Gastrocnemius medialis (tissue), 4 donors: Measurements from ENCODE around the gene CLEC17A. TPM values are rescaled to one million over a fixed set of nuclear protein-coding genes. Genes with fewer than 3 reads are reported as not detected.
"Not testable (repeated sequence)": the region's sequence is repeated elsewhere in the genome, so short reads cannot be mapped to it uniquely, and the experiment has no call there.

Source experiments
- ATAC-seq, 2 donors: fragments of 150-250 bp; one replicate each; pipeline ENCODE4 v1.9.1; 2016
- DNase-seq, 2 donors: peaks; one replicate each; pipeline ENCODE4 v3.0.0-alpha.2; 2019
- H3K27ac ChIP-seq, 4 donors: fragments of 200-600 bp; sonication (generic); 1 replicate in 1 of 4; 2 replicates in 3 of 4; pipeline ENCODE4 v1.5.1; 2016 to 2018; ENCODE audit warnings: mild to moderate bottlenecking in 2 of 4, moderate library complexity in 1 of 4
- H3K27me3 ChIP-seq, 3 donors: fragments of 200-600 bp; sonication (generic) in 2 of 3; 1 replicate in 1 of 3; 2 replicates in 2 of 3; pipeline versions ENCODE4 v1.5.1 to v1.6.0; 2016 to 2019; ENCODE audit warnings: mild to moderate bottlenecking in 1 of 3, moderate library complexity in 1 of 3
- H3K36me3 ChIP-seq, 2 donors: fragments of 200-600 bp; sonication (generic) in 1 of 2; one replicate each; pipeline ENCODE4 v1.5.1; 2017 to 2018
- H3K4me1 ChIP-seq, 2 donors: fragments of 200-600 bp; sonication (generic) in 1 of 2; one replicate each; pipeline ENCODE4 v1.5.1; 2016 to 2017; ENCODE audit warnings: mild to moderate bottlenecking in 2 of 2
- H3K4me3 ChIP-seq, 4 donors: fragments of 200-600 bp; sonication (generic) in 3 of 4; 1 replicate in 1 of 4; 2 replicates in 3 of 4; pipeline ENCODE4 v1.5.1; 2016 to 2019; ENCODE audit warnings: mild to moderate bottlenecking in 2 of 4
- H3K9me3 ChIP-seq, 3 donors: fragments of 200-600 bp; sonication (generic) in 2 of 3; 1 replicate in 1 of 3; 2 replicates in 2 of 3; pipeline ENCODE4 v1.5.1; 2016 to 2019
- POLR2A ChIP-seq, 2 donors: fragments of 450-650 bp; IDR thresholded peaks; one replicate each; pipeline ENCODE4 v1.6.1; 2017; ENCODE audit warnings: antibody characterized with exemption in 2 of 2, mild to moderate bottlenecking in 2 of 2, moderate library complexity in 2 of 2
- in situ Hi-C, 4 donors: fragments of 200-750 bp; cut with MboI; loops; one replicate each; pipeline versions ENCODE4 v1.15.0 to v1.8.0; 2017; ENCODE audit warnings: low sequenced_read_pairs in 4 of 4
- intact Hi-C: fragments of 100-400 bp; cut with DNase I; formaldehyde crosslinking; loops from one replicate; pipeline ENCODE4 v1.15.1; 2023; ENCODE audit warnings: low total_unique reads
- total RNA-seq, 4 donors: library from RNA; depleted of rRNA; stranded (reverse); fragments of >200 nt; gene quantifications; one replicate each; pipeline versions ENCODE4 v1.1.0 to v1.2.3, GENCODE V29; 2016
- TF ChIP-seq, protein P1 (sequence below), 5 experiments: fragments of 450-650 bp in 3 of 5; fragments of 200-600 bp in 2 of 5; sonication (generic) in 2 of 5; IDR thresholded peaks in 4 of 5; conservative IDR thresholded peaks in 1 of 5; 1 replicate in 4 of 5; 2 replicates in 1 of 5; pipeline ENCODE4 v1.5.1; 2016 to 2019; ENCODE audit warnings: antibody characterized with exemption in 5 of 5, mild to moderate bottlenecking in 3 of 5, moderate library complexity in 3 of 5

CLEC17A gene
- total RNA-seq, 4 donors from 2014 or later = not detected

- intact Hi-C loops (no loop called here), in situ Hi-C loops (loop anchor here in 1 of 4 donors (10.0 kb wide), 1 partner anchor 108 kb away; no protein-coding TSS in a partner anchor)
- TF ChIP-seq, protein P1, sequence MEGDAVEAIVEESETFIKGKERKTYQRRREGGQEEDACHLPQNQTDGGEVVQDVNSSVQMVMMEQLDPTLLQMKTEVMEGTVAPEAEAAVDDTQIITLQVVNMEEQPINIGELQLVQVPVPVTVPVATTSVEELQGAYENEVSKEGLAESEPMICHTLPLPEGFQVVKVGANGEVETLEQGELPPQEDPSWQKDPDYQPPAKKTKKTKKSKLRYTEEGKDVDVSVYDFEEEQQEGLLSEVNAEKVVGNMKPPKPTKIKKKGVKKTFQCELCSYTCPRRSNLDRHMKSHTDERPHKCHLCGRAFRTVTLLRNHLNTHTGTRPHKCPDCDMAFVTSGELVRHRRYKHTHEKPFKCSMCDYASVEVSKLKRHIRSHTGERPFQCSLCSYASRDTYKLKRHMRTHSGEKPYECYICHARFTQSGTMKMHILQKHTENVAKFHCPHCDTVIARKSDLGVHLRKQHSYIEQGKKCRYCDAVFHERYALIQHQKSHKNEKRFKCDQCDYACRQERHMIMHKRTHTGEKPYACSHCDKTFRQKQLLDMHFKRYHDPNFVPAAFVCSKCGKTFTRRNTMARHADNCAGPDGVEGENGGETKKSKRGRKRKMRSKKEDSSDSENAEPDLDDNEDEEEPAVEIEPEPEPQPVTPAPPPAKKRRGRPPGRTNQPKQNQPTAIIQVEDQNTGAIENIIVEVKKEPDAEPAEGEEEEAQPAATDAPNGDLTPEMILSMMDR (IDR thresholded peaks at IDR 0.05 in 4 of 5, conservative IDR thresholded peaks at IDR 0.05 in 1 of 5) = no peak
- no peak for TF ChIP-seq POLR2A (IDR thresholded peaks at IDR 0.05)
- ATAC-seq (no peak), DNase-seq (no peak)
- Histone ChIP-seq H3K4me1 (peaks cover 2 to 4% of the 10 kb centered on the region in 2 donors), H3K36me3 (no peaks in the 10 kb centered on the region), H3K4me3 (no peak overlapping the region), H3K27me3 (no peaks in the 10 kb centered on the region), H3K27ac (no peak overlapping the region), H3K9me3 (no peaks in the 10 kb centered on the region)
Measured at GRCh38 chr19:14577264-14577663, 5.6 kb upstream of the CLEC17A start.

- Histone ChIP-seq H3K4me1 (peaks cover 0 to 3% of the 10 kb centered on the region in 2 donors), H3K27me3 (no peaks in the 10 kb centered on the region), H3K4me3 (no peak overlapping the region), H3K36me3 (no peaks in the 10 kb centered on the region), H3K9me3 (no peaks in the 10 kb centered on the region), H3K27ac (no peak overlapping the region)
- intact Hi-C loops = no loop called here
- TF ChIP-seq, protein P1 (IDR thresholded peaks at IDR 0.05 in 4 of 5, conservative IDR thresholded peaks at IDR 0.05 in 1 of 5) = no peak
- TF ChIP-seq POLR2A (IDR thresholded peaks at IDR 0.05) = no peak
- in situ Hi-C loops = loop anchor here in 1 of 4 donors (10.0 kb wide), 1 partner anchor 107 kb away; no protein-coding TSS in a partner anchor
- ATAC-seq (no peak), DNase-seq (no peak)
Measured at GRCh38 chr19:14577885-14578427, 4.9 kb upstream of the CLEC17A start.

GRCh38 chr19:14580623-14581237 is 2.2 kb upstream of the CLEC17A start:
- TF ChIP-seq POLR2A (IDR thresholded peaks at IDR 0.05) = no peak
- TF ChIP-seq, protein P1 (IDR thresholded peaks at IDR 0.05 in 4 of 5, conservative IDR thresholded peaks at IDR 0.05 in 1 of 5) = no peak
- H3K27ac ChIP-seq = no peak overlapping the region
- ATAC-seq (no peak), DNase-seq (no peak)
- intact Hi-C loops (no loop called here), in situ Hi-C loops (no loop called here)
- no peaks in the 10 kb centered on the region for H3K4me1 ChIP-seq
- no peaks in the 10 kb centered on the region for H3K9me3 ChIP-seq
- H3K4me3 ChIP-seq = no peak overlapping the region
- no peaks in the 10 kb centered on the region for H3K36me3 ChIP-seq
- no peaks in the 10 kb centered on the region for H3K27me3 ChIP-seq

DNA sequence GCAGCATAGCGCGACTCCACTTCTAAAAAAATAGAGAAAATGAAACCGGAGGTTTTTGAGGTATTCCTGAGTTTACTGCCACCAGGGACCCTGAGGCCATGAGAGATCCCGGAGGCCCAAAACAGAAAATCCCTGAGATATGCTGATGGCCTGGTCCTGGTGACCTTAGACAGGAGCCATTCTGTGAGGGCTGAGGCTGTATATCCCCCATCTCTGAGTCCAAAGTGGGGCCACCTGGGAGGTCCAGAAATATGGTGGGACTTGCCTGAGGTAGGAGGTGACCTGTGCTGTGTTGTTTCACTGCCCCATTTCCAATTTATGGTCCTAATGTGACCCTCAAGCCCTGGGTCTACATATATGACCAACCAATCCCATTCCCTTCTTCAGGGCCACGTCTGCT is 1.5 kb downstream of the CLEC17A start:
- H3K4me3 ChIP-seq, in situ Hi-C loops, ATAC-seq, H3K9me3 ChIP-seq, H3K36me3 ChIP-seq, intact Hi-C loops, H3K4me1 ChIP-seq, H3K27me3 ChIP-seq, H3K27ac ChIP-seq, DNase-seq: not testable (repeated sequence)

GRCh38 chr19:14585187-14585586 is 2.3 kb downstream of the CLEC17A start:
- in situ Hi-C loops = not testable (repeated sequence)

GRCh38 chr19:14589433-14589832 is 6.5 kb downstream of the CLEC17A start:
- H3K4me3 ChIP-seq, H3K36me3 ChIP-seq, H3K4me1 ChIP-seq, H3K9me3 ChIP-seq, DNase-seq, intact Hi-C loops, H3K27me3 ChIP-seq, H3K27ac ChIP-seq, ATAC-seq, in situ Hi-C loops: not testable (repeated sequence)

More at GRCh38 chr19:14585187-14585586, 2.3 kb downstream of the CLEC17A start:
- DNase-seq, H3K4me3 ChIP-seq, ATAC-seq, H3K27me3 ChIP-seq, H3K36me3 ChIP-seq, H3K27ac ChIP-seq, H3K4me1 ChIP-seq, intact Hi-C loops, H3K9me3 ChIP-seq: not testable (repeated sequence)
